Daoy (cell line): ENCODE results near the gene EEF1G. TPM values are rescaled to one million over a fixed set of nuclear protein-coding genes. Genes with fewer than 3 reads are reported as not detected.
A peak's percentile ranks its signal among the peaks of the same experiment; 100 is the strongest.
"Not testable (repeated sequence)": the region's sequence is repeated elsewhere in the genome, so short reads cannot be mapped to it uniquely, and the experiment has no call there.

Experiments
- DNase-seq: peaks from one replicate; pipeline ENCODE4 v3.0.0-alpha.2; 2015; ENCODE audit warnings: low read depth
- total RNA-seq: library from RNA; depleted of rRNA; stranded (reverse); fragments of >200 nt; shearing (Covaris generic); gene quantifications from 2 replicates; pipeline ENCODE4 v1.2.3, GENCODE V29; 2014; rRNA removed

EEF1G gene
- 1,694 and 1,735 TPM in 2 replicates for total RNA-seq

DNA sequence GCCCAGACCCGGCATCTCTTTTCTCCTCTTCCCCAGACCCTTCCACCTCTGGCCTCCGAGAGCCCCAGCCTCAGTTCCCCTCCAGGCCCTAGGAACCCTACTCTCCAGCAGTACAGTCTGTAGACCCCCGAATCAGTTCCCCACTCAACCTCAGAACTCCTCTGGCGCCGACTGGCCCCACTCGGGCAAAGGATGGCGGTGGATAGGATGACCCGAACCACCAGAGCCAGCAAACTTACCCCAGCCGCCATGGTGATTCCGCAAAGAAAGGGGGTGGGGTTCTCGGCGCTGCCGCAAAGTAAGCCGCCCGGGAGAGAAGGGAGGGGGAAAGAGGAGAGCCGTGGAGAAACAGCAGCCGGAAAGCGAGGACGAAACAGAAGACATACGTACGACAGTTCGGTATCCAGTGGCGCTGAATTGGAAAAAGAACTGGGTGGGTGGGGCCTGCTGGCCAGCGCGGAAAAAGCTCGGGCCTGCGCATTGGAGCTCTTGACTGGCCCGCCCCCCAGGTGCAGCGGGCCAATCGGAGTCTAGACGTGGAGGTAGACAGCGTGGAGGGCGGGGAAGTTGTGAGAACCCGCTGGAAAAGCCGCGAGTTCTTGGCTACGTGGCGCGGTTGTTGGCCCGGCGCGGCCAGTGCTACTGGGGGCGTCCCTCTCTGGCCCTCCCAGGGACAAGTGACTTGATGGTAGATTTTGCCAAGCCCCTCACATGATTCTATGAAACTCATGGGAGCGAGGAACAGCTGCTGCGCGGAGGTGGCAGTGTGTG, at the start of gene EEF1G:
Gene EEF1G, minus strand, starts transcription at position 300 of the 771 bp plus-strand sequence. Its CDS starts 49 bp downstream, at position 251.
- peak; percentile 99 for DNase-seq

DNA sequence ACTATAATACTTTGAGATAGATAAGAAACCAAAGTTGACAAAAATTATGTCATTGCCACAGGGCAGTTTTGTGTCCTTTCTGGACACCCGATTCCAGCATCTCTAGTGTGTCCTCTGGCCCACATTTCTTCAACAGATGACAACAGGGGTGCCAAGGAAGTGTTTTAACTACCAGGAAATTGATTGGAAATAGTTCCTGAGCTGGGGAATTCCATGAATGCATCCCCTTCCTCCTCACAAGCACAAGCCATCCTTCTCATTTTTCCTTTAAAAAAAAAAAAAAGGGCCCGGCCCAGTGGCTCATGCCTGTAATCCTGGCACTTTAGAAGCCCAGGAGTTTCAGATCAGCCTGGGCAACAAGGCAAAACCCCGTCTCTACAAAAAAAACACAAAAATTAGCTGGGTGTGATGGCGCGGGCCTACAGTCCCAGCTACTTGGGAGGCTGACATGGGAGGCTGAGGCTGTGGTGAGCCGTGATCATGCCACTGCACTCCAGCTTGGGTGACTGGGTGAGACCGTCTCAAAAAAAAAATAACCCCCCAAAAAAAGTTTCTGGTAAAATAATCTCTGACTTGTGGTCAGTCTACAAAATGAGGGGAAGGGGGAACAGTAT, 48.9 kb upstream of the EEF1G start:
- DNase-seq, result no peak

DNA sequence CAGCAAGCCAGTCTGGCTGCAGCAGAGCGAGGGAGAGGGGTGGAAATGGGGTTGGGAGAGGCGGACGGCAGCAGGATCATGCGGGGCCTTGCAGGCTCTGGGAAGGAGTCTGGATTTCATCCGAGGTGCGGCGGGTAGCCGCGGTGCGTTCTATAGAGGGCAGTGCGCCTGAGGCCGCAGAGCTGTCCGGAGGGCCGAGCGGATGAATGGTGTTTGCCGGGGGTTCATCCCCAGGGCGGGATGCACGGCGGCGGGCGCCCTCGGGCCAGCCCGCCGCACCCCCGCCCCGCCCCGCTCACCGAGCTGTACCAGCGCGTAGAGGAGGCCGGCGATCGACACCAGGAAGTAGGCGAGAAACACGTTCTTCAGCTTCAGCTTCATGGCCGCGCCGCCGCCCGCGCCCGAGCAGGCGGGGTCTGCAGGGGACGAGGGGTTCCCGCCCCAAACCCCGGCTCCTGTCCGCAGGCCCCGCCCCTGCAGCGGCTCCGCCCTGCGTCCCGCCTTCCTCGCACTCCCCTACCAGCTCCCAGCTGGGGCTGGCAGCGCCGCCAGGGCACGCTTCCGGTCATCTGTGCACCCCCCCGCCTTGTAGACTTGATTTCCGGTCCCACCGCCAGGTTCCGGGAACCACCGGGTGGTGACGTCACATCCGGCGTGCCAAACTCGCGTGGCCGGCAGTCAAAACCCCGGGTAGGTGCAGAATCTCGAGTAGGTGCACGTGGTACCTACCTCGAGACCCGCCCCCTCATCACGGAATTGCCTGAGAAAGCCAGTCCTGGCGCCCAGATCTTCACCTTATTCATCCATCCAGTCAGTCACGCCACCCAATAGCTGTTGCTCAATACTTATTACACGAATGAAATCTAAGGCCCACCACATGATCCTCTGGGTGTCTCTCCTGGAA, 48.1 kb upstream of the EEF1G start, which contains the start of gene B3GAT3:
Gene B3GAT3, minus strand, starts transcription at position 420 of the 904 bp plus-strand sequence. Its CDS starts 39 bp downstream, at position 381.
- DNase-seq, result peak; percentile 99

DNA sequence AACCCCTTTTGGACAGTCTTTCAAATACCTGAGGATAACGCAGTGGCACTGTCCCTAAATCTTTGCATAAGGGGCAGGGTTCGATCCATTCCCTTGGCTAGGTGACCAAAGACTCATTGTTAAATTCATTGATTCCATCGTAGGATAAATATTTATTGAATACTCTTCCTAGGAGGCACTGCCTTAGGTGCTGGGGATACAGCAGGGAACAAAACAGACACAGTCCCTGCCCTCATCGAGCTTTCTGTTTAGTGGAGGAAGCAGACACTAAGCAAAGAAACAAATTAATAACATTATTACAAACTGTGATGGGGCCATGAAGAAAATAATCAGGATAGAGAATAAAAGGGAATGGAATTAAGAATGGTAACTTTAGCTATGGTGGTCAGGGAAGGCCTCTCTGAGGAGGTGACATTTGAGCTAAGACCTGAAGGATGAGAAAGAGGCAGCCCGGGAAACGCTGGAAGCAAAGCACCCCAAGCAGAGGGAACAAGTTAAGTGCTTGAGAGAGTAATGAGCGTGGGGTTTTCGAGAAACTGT, 47.4 kb upstream of the EEF1G start:
- no peak for DNase-seq

GRCh38 chr11:62616957-62617356, 43.3 kb upstream of the EEF1G start:
- not testable (repeated sequence) for DNase-seq

DNA sequence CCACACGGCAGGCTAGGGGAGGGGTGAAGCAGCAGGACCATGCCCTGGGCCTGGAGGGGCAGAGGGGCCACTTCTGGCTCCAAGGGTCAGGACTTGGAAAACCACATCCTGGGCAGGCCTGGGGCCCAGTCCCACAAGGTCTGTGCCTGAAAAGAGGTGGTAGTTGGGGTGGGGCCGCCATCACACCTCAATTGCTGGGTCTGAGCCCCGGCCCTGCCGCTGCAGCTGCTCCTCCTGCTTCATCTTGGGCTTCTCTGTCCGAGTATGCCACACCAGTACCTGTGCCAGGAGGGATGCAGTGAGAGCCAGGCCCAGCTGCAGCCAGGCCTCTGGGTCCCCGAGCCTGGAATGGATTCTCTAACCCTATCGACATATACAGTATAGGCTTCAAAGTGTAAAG, 41.8 kb upstream of the EEF1G start:
- no peak for DNase-seq

GRCh38 chr11:62614275-62614674, 40.6 kb upstream of the EEF1G start:
- peak; percentile 33 for DNase-seq

GRCh38 chr11:62613291-62613778, 39.6 kb upstream of the EEF1G start:
- DNase-seq, result no peak

DNA sequence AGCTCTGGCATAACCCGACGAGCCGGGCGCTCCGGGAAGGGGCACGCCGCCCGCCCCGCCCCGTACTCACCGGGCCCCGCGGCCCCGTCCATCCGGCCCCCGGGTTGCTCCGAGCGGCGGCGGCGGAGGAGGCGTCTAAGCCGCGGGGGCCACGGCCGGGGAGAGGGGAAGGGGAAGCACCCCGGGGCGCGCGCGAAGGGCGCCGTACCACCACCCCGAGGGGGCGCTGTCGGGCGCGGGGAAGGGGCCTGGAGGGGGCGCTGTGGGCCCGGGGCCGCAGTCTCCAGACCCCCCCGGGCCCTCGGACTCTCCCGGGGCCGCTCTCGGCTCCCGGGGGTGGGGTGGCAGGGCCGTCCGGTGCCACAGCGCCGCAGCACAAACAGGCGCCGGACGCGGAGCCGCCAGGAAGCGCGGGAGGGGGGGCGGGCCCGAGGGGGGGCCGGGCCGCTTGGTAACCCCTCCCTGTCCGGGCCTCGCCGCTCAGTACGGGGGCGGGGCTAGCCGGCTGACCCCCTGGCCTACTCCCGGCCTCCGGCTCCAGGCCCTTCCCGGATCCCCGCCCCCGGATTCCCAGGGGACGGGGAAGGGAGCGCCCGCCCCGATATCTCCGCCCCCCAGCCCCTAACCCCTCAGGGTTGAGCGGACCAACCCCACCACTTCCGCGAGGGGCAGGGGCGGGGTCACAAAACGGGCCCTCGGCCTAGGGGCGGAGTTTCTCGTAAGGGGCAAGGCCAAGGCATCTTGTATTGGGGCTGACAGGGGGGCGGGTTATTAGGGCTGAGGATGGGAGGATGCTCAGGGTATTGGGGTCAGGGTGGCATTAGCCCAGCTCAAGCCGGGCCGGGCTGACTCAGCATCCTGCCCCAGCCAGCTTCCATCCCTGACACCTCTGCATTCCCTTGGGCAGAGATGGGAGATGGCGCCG, 38.9 kb upstream of the EEF1G start, which contains the start of the genes EML3 and ROM1:
Gene EML3, minus strand, starts transcription at position 410 of the 925 bp plus-strand sequence. Its CDS starts 318 bp downstream, at position 92.
Gene ROM1, plus strand, starts transcription at position 892 of the 925 bp plus-strand sequence. Its CDS starts 25 bp downstream, at position 917.
- peak; percentile 84 for DNase-seq

- DNase-seq, result peak; percentile 65
Measured at GRCh38 chr11:62611705-62612365, 38.1 kb upstream of the EEF1G start.

- no peak for DNase-seq
Measured at GRCh38 chr11:62610814-62611704, 37.4 kb upstream of the EEF1G start.

DNA sequence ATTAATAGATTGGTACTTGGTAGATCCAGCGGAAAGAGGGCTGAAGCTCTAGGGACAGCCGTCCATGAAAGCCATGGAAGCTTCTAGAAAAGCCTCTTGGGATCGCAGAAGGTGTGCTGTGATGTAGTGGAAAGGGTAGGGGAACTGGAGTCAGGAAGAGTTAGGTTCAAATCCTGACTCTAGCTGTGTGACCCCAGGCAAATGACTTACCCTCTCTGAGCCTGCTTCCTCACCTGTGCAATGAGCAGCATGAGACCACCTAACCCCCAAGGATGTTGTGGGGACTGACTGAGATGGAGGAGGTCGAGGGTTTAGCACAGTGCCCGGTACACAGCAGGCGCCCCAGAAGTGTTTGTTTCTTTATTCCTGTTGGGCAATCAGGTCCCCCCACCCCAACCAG, 36.7 kb upstream of the EEF1G start:
- DNase-seq, result no peak

DNA sequence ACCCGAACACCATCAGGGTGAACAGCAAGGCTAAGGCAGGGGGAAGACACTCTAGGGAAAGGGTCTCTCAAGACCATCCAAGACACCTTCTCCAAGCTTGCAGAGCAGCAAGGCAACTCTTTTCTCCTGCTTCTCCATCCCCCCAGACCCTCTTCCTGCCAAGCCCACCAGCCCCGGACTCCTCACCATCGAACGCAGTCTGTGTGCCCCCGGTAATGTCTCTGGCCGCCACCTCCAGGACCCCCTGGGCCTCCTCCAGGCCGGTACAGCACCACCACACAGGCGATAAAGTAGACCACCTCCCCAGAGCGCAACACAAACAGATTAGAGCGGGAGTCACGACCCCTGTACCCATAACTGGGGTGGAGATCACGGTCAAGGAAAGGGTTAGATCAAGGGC, 35.1 kb upstream of the EEF1G start:
- DNase-seq, result no peak

DNA sequence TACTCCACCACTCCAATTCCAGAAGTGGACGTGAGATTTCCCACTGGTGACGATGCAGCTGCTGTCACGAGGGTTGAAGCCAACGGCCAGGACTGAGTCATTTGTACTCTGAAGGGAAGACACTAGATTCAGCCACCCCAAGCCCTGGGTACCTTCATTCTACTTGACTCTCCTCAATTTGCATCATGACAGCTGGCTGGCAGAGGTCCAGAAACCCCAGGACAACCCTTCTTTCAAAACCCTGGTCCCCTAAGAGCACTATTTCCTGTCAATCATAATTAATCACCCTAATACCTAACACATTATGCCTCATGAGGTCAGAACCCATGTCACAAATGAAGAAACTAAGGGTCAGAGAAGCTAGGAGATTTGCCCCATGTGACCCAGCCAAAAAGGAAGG, 34.0 kb upstream of the EEF1G start:
- no peak for DNase-seq

DNA sequence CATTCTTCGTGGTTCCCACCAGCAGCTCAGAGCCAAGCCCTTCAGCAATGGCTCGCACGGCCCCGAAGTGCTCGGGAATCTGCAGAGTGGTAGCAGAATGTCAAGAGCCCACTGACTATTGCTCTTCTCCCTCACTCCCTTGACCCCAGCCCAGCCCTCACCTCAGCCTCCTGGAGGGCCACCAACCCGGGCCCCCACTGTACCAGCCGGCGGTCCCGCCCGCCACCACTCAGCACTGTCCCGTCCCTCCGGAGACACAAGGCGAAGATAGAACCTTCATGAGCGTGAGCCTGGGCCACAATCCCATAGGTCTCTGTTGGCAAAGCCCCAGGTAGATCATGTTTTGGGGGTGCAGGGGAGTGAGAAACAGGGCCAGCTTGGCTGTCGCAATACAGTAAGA, 32.2 kb upstream of the EEF1G start:
- DNase-seq, result no peak

DNA sequence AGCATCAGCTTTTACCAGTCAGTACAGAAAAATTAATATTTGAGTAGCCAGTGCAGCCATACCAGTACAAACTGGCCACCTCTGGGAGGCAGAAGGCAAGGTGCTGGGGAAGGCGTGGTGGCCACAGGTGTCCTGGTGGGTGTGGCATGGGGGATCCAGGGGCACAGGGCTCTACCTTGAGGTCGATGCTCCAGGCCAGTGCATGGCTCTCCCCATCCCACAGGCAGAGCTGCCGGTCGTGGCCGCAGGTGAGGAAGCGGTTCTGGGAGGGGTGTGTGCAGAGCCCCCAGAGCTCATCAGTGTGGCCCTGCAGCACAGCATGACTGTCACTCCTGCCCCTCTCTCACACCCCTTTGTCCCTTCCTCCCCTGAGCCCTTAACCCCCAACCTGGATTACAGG, 31.8 kb upstream of the EEF1G start:
- DNase-seq, result no peak

DNA sequence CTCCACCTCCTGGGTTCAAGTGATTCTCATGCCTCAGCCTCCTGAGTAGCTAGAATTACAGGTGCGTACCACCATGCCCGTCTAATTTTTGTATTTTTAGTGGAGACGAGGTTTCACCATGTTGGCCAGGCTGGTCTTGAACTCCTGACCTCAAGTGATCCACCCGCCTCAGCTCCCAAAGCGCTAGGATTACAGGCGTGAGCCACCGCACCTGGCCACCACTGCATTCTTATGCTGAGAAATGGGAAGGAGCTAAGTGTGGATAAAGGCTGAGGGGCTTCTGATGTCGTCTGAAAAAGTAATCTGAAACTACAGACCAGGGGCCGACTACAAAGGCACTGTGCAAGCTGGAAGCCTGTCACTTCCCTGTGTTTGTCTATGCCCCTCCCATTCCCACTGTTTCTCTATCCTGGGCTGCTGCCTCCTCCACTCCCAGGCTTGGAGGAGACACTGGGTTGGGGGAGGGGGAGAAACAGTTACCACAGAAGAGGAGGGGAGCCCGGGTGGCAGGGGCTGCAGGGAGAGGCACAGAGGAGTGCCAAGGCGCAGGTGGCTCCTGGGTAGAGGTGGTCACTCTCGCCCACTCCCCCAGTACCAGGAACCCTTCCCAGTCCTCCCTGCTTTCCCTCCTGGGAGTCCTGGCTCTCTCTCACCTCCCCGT, 30.9 kb upstream of the EEF1G start:
- no peak for DNase-seq

GRCh38 chr11:62603776-62604299, 30.1 kb upstream of the EEF1G start:
- DNase-seq, result no peak
